HG03460 (cell line): ENCODE data around the gene FTCD.
"Not testable (repeated sequence)": the region's sequence is repeated elsewhere in the genome, so short reads cannot be mapped to it uniquely, and the experiment has no call there.

Source experiments
- ATAC-seq: cut with Tn5 transposase; IDR thresholded peaks from one replicate; pipeline ENCODE4 v1.9.1; 2021; ENCODE audit not compliant: unreplicated experiment

FTCD gene

GRCh38 chr21:46155514-46156377, at the start of gene FTCD:
TSS of gene FTCD (minus strand) at chr21:46155579. CDS start at chr21:46155523, 56 bp downstream.
- no peak for ATAC-seq

- ATAC-seq, result no peak
Observed at GRCh38 chr21:46205166-46205565, 49.8 kb upstream of the FTCD start.

DNA sequence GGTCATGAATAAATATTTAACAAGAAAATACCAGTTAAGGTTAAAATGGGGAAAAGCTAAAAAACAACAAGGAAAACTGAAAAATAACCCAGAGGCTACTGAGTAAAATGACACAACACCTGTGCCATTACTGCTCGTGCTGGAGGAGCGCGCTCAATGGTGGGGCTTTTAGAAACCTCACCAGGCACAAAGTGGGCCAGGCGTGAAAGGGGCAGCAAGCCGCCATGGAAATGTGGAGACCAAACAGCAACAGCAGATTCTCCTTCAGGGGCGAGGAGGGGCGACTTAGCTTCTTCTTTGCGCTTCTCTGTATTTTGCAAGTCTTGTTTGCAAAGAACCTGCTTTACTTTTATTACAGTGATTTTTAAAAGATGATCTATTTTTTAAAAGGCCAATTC, 47.8 kb upstream of the FTCD start:
- no peak for ATAC-seq

DNA sequence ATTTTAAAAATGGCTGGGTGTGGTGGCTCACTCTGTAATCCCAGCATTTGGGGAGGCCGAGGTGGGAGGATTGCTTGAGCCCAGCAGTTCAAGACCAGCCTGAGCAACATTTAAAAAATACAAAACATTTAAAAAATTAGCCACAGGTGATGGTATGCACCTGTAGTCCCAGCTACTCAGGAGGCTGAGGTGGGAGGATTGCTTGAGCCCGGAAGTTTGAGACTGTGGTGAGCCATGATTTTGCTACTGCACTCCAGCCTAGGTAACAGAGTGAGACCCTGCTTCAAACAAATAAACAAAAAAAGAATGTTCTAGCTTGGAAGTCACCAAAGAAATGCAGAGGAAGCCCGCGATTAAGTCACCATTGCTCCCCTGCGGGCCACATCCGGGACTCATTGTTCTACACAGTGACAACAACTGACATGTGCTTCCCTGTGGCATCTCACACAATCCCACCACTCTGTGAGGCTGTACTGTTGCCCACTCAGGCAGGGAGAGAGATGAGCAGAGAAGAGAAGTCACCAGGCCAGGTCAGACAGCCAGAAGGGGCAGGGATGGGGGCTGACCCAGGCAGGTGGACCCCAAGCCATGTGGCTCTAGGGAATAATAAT, 47.3 kb upstream of the FTCD start:
- ATAC-seq, result no peak

GRCh38 chr21:46200877-46201803, 45.8 kb upstream of the FTCD start:
- not testable (repeated sequence) for ATAC-seq

DNA sequence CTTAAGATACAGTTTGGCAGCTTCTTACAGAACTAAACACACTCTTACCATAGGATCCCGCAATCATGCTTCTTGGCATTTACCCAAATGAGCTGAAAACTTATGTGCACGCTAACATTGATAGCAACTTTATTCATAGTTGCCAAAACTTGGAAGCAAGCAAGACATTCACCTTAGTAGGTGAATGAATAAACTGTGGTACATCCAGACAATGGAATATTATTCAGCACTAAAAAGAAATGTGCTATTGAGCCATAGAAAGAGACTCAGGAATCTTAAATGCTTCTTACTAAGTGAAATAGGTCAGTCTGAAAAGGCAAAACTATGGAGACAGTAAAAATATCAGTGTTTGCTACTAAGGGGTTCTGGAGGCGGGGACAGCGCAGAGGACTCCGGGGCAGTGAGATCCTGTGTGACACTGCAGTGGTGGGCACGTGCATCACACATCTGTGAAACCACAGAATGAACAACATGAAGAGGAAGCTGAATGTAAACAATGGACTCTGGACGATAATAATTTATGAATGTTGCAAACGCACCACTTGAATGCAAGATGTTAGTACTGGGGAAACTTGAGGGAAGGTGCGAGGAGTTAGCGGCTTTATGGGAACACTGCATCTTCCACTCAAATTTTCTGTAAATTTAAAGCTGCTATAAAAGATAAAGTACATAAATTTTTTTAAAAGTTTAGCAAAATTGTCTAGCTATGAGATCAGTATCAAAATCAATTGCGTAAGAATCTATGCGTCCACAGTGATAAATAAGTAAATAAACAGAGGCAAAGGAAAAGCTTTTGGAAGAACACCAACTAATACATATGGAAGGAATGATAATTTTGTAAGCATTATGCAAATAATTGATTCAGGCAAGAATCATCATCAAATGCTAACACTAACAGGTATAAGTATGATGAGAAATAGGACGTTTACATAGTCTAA, 44.3 kb upstream of the FTCD start:
- ATAC-seq, result no peak

- no peak for ATAC-seq
Observed at GRCh38 chr21:46196733-46197132, 41.4 kb upstream of the FTCD start.

- ATAC-seq, result no peak
Observed at GRCh38 chr21:46195595-46196195, 40.3 kb upstream of the FTCD start.

DNA sequence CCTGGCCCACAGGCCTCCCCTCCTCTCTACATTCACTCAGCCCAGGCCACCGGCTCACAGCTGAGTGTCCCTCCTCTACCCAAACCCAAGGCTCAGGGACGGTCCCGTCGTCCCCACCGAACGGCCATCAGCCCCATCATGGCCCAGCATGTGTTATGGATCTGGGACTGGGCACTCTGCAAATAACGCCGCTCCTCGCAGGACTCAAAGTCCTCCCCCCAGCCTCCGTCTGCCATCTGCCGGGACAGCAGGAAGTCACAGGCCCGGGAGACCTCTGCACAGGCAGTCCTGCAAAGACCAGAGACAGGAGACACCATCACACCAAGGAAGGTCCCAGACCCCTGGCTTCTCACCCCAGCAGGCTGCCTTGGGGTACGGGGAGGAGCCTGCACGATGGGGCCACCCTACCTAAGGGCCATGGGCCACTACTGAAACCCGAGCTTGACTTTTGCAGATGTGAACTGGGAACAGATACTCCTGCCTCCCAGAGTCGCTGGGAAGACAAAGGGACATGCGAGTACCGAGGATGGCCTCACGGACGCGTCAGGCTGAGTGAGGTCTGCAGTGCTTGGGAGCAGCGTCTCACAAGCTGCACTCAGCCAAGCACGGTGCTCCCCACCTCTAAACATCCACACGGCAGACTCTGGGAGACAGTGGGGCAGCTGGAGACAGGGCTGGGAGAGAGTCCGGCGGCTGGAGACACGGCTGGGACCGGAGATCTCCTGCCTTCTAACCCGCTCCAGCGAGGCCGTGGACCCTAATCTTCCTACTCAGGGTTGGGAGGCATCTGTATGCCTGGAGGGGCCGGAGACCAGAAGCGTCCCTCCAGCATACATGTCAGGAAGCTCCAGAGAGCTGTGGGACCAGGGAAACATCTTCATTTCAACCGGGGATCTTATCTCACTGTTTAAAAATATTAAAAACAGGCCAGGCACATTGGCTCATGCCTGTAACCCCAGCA, 39.3 kb upstream of the FTCD start:
- ATAC-seq, result no peak

DNA sequence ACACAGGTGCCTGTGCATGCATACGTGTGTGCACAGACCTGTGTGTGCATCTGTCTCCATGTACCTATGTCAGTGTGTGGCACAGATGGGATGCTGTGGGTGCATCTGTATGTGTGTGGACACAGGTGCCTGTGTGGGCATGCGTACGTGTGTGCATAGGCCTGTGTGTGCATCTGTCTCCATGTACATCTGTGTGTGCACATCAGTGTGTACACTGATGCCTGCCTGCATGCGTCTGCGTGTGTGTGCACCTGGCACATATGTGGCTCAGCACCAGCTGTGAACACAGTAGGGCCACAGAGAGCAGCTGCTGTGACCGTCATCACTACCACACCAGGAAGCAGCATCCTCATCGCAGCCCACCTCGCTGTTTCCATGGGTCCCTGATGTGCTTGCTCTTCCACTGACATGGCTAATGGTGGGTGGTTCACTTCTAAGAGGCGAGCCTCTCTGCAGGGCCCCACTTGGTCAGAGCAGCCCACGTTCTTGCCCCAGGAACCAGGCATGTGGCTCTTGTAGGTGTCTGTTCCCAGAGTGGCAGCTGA, 38.5 kb upstream of the FTCD start:
- no peak for ATAC-seq

GRCh38 chr21:46191686-46192575, 36.6 kb upstream of the FTCD start:
- no peak for ATAC-seq

DNA sequence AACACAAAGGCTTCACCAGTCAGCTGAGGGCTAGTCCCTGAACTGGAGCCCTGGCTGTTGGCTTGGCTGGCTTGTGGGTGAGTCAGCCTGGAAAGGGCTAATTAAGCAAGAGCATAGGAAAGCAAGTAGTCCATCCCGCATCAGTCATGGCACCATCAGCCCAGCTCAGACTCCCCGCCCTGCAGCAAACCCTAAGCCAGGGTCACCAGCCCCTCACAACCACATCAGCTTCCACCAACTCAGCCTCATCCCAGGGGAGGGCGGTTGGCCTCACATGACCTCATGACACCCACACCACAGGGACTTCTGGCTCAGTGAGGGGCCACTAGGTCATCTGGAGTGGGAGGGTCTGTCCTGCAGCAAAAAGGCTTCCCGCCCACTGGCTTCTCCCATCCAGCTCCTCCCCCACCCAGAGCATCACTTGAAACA, 35.9 kb upstream of the FTCD start:
- ATAC-seq, result no peak

DNA sequence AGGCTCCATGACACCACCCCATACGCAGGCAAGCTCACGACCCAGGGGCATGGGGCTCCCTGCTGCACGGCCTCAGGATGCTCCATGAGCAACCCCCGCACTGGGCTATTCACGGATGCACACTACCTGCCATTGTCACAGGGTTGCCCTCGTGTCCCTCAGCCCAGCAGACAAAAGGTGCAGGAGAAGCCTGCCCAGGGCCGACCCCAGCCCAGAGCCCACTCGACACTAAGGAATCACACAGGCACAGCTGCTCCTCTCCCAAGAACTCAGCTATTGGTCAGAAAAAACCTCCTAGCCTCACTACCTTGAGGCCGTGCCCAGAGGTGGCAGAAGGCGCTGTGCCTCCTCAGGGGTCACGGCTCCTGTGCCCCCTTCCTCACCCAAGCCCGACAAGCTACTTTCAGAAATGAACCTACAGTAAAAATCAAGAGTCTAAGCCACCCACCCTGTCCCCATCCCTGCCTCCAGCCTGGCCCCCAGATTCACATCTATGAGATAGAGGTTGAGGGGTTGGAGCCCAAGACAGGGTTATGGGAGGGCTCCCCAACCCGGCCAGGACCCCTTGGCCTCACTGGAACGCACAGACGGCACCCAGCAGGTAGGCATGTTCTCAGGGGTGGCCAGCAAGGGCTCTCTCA, 35.2 kb upstream of the FTCD start:
- ATAC-seq, result no peak

GRCh38 chr21:46189959-46190490, 34.6 kb upstream of the FTCD start:
- ATAC-seq, result no peak

DNA sequence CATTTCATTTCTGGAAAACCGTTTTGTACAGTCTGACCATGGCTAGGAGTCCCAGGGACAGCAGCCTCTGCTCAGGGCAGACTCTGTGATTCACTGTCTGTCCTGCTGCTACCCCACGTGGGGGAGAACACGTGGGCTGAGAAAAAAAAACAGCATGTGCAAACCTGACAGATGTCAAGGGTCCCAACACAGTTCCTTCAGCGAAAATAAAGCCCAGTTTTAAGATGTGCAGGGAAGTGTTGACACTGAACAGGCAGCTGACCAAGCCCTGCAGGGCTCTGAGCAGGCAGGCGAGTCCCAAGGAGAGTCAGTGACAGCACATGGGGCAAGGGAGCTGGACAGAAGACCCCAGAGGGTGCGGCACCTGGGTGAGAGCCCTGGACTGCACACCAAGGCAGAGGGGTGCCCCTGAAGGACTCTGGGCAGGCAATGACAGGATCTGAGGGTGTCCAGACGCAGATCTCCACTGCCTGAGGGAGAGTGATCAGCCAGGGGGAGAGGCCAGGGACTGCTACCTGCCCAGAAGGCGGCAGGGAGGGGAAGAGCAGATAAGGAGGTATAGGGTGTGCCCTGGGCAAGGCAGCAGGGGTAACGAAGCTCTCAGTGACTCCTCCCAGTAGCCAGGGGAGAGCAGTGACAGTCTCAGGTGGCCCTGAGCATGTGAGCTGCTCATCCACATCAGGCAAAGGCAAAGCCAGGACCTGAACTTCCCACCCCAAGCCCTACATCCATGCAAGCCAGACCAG, 34.0 kb upstream of the FTCD start:
- ATAC-seq, result no peak
